M059J (cell line): ENCODE data around the gene ARID3C. TPM values are rescaled to one million over a fixed set of nuclear protein-coding genes. Genes with fewer than 3 reads are reported as not detected.
"Not testable (repeated sequence)": the region's sequence is repeated elsewhere in the genome, so short reads cannot be mapped to it uniquely, and the experiment has no call there.

Experiments used
- DNase-seq: peaks from one replicate; pipeline ENCODE4 v3.0.0-alpha.2; 2012; ENCODE audit warnings: low read depth
- total RNA-seq: library from RNA; depleted of rRNA; stranded (reverse); fragments of >200 nt; shearing (Covaris generic); gene quantifications from 2 replicates; pipeline ENCODE4 v1.2.3, GENCODE V29; 2014

The ARID3C gene
- total RNA-seq, 1 experiment from 2014 or later: not detected

GRCh38 chr9:34652602-34653000 lies 23.7 kb upstream of the ARID3C start:
- no peak for DNase-seq

- DNase-seq: peak; percentile 92
Observed at GRCh38 chr9:34651876-34652601, 23.2 kb upstream of the ARID3C start, which contains the start of gene IL11RA. TSS of gene IL11RA (plus strand) at chr9:34652185. CDS start at chr9:34655218, 3,033 bp downstream.

DNA sequence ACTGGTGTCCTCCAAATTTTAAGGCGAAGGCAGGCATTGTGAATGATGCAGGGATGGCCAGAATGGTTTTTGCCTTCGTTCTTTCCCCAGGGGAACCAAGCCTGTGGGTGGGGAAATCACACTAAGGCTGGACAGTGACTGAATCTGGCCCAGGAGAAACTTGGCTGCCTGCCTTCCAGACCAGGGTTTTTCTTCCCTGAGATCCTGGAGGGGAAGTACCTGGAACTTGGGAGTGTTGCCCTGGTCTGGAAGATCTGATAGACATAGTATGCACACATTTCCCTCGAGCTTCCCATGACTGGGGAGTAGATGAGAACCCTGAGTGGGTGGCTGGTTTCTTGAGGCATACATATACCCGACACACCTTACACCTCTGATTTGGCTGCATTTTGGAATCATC lies 22.5 kb upstream of the ARID3C start:
- peak; percentile 81 for DNase-seq

DNA sequence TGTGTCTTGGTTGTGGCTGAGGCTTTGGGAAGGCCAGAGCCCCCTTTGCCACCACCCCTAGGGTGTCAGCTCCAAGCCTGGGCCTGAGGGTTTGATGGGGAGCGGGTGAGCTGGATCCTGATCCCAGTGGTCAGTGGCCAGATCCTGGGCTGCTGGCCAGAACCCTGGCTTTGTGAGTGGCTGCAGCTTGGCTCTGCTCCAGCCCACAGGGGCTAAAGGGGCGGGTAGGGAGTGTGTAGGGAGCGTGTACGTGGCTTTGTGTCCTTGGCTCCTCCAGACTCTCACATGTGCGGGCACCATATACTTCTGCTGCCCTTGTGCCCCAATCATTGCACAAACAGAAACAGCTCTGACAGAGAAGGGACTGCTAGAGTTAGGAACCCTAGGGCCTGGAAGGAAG lies 21.9 kb upstream of the ARID3C start:
- DNase-seq: peak; percentile 85

DNA sequence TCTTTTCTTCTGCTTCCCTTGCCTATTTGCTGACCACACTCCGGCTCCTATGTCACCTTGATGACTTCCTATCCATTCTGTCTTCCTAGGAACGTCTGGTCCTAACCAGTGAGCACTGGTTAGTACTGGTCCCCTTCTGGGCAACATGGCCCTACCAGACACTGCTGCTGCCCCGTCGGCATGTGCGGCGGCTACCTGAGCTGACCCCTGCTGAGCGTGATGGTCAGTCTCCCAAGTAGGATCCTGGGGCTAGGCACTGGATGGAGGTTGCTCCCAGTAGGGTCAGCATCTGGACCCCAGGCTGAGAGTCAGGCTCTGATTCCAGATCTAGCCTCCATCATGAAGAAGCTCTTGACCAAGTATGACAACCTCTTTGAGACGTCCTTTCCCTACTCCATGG lies 19.8 kb upstream of the ARID3C start:
- no peak for DNase-seq

DNA sequence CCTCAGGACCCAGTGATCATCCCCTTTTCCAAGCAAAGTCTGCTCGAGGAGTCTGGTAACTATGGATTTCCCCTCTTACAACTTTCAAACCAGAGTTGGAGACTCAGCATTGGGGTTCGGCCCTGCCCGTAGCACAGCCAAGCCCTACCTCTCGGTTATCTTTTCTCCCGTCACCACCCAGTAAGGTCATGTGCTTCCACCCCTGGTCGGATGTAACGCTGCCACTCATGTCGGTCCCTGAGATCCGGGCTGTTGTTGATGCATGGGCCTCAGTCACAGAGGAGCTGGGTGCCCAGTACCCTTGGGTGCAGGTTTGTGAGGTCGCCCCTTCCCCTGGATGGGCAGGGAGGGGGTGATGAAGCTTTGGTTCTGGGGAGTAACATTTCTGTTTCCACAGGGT lies 18.8 kb upstream of the ARID3C start:
- DNase-seq: no peak

DNA sequence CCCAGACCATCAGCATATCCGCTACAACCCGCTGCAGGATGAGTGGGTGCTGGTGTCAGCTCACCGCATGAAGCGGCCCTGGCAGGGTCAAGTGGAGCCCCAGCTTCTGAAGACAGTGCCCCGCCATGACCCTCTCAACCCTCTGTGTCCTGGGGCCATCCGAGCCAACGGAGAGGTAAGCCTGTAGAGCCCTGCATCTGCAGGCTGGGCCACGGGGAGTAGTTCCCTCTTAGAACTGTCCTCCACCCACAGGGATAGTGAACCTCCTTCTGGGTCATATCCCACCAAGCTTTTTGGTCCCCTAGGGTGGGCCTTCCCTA lies 18.2 kb upstream of the ARID3C start:
- DNase-seq: no peak

DNA sequence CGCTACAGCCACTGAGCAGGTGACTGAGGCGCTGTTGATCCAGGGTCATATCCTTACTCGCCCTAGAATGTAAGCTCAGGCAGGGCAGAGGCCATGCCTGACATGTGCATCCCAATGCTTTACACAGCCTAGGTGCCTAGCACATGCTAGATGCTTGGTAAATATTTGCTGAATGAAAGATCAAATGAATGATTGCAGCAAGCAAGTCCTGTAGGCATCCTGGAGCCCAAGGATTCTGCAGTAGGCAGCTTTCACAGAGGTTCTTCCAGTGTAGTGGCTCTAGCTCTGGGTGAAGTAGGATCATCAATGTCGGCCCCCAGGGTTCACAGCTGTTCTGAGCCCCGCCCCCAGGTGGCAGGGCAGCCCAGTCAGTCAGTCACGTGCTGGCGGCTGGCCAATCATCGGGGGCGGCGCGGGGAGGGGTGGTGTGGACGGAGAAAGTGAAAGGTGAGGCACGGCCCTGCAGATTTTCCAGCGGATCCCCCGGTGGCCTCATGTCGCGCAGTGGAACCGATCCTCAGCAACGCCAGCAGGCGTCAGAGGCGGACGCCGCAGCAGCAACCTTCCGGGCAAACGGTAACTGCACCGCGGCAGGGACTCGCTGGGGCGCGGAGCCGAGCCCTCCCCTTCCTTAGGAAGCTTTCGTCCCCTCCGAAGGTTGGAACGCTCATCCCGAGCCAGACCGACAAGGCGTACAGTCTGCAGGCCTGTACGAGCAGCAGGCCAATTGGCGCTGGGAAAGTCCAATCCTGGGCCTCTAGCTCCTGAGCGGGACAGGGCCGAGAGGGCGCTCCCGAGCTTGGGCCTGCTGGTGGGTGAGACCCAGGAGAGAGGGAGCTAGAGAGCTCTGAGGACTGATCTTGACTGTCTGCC lies 17.6 kb upstream of the ARID3C start, which contains the start of gene GALT:
GALT (plus strand) TSS at position 465 of the 873 bp plus-strand sequence; CDS start at position 495, 30 bp downstream.
- peak; percentile 90 for DNase-seq

- no peak for DNase-seq
Observed at GRCh38 chr9:34644766-34645314, 16.0 kb upstream of the ARID3C start.

DNA sequence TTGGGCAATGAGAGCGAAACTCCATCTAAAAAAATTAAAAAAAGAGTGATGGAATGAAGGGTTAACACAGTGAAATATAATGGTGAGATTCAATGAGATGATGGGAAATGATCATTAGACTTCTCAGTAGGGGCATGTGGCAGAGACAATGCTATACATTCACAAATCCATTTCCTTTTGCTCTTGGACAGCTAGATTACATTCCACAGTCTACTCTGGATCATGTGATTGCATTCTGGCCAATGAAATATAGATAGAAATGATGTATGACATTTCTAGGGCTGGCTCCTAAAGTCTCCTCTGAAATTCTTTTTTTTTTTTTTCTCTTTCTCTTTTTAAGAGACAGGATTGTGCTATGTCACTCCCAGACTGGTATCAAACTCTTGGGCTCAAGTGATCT lies 13.8 kb upstream of the ARID3C start:
- no peak for DNase-seq

DNA sequence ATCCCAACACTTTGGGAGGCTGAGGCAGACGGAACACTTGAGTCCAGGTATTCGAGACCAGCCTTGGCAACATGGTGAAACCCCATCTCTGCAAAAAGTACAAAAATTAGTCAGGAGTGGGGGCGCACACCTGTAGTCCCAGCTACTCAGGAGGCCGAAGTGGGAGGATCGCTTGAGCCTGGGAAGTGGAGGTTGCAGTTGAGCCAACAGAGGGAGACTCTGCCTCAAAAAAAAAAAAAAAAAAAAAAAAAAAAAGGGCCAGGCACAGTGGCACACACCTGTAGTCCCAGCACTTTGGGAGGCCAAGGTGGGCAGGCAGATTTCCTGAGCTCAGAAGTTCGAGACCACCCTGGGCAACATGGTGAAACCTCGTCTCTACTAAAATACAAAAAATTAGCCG lies 10.5 kb upstream of the ARID3C start:
- not testable (repeated sequence) for DNase-seq

DNA sequence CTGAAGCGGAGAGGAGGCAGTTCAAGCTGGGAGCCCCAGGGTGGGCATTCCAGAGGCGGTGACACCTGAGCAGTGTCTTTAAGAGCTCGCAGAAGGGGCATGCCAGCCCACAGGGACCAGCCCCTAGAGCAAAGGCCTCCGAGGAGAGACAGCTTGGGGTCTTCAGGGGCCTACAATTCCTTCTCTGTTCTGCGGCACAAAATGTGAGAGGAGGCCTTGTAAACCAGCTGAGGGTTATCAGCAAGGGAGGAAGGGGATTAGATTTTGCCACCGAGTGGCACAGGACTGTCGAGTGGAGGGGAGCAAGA lies 9.2 kb upstream of the ARID3C start:
- DNase-seq: no peak

GRCh38 chr9:34637356-34638137 lies 8.7 kb upstream of the ARID3C start, which contains the start of gene SIGMAR1:
TSS of gene SIGMAR1 (minus strand) at chr9:34637787. CDS start at chr9:34637697, 90 bp downstream.
- peak; percentile 86 for DNase-seq

- DNase-seq: no peak
Observed at GRCh38 chr9:34636791-34637355, 8.0 kb upstream of the ARID3C start.

DNA sequence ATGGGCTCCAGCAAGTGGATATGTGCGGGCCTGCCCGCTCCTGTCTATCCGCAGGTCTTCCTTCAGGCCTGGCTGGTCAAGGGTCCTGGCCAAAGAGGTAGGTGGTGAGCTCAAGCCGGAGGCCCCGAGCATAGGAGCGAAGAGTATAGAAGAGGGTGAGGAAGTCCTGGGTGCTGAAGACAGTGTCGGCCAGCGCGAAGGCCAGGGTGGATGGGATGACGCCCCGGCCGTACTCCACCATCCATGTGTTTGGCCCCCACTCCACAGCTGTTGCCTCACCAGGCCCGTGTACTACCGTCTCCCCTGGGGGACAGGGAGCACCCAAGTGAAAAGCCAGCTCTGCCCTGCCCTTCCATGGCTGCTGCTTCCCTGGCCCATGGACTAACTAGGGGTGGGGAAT lies 6.7 kb upstream of the ARID3C start:
- DNase-seq: no peak

DNA sequence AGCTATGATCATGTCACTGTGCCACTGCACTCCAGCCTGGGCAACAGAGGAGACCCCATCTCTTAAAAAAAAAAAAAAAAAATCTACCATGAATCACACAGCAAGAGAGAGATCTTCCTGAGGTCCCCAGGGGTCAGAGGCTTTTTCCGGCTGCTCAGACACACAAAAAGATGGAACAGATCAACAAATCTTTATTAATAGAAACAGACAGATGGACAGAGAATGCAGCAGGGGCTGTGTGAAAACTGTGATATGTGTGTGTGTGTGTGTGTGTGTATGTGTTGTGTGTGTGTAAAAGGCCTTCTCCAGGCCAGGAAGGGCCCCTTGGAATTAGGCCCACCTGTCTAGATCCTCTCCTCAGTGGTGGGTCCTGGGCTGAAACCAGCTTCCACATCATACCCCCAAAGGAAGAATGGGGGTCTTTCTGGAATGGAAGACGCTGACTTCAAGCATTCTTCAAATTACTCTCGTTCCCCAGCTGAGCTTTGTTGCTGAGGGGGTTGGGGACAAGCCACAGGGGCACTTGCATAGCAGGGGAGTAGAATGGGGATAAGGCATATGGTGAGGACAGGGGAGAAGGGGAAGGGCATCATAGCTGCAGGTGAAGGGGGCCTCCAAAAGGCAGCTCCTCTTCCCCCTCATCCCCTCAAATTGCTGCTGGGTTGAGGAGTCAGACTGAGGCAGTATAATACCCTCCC lies 5.8 kb upstream of the ARID3C start:
- DNase-seq: no peak

- peak; percentile 65 for DNase-seq
Observed at GRCh38 chr9:34633851-34634550, 5.1 kb upstream of the ARID3C start.

DNA sequence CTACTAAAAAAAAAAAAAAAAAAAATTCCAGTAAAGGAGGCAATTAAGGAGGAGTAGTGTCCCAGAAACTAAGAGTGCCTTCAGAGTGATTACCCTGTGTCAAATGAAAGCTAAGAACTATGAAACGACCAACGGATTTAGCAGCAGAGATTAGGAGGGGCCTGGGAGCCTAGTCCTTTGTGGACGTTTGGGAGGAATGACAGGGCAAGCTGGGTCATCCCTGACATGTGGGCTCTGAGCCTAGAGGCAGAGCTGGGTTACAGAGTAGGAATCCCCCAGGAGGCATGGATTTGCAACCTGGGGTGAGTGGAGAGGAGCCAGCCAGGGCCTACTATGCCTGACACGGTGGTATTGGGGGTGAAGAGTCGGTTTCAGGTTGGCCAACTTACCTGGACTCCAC lies 4.3 kb upstream of the ARID3C start:
- DNase-seq: no peak

- DNase-seq: no peak
Observed at GRCh38 chr9:34630402-34631154, 1.7 kb upstream of the ARID3C start.

GRCh38 chr9:34629491-34629808 lies 584 bp upstream of the ARID3C start:
- no peak for DNase-seq
